Neural crest cell (in vitro differentiated cells): ENCODE measurements around the gene SKOR1. TPM values are rescaled to one million over a fixed set of nuclear protein-coding genes. Genes with fewer than 3 reads are reported as not detected.

Source experiments
- DNase-seq: peaks from one replicate; pipeline ENCODE4 v3.0.0; 2021; ENCODE audit warnings: low read depth, mixed read lengths, low spot score
- H3K27ac Mint-ChIP-seq: one replicate; pipeline ENCODE4 v1.8.0; 2021; ENCODE audit warnings: mild to moderate bottlenecking, mixed read lengths; ENCODE audit not compliant: unreplicated experiment
- H3K27me3 Mint-ChIP-seq: 2 replicates; pipeline ENCODE4 v1.8.0; 2021; ENCODE audit warnings: low read depth, mild to moderate bottlenecking, mixed read lengths
- H3K36me3 Mint-ChIP-seq: 2 replicates; pipeline ENCODE4 v1.8.0; 2021; ENCODE audit warnings: low read depth, mild to moderate bottlenecking, mixed read lengths
- H3K4me1 Mint-ChIP-seq: 2 replicates; pipeline ENCODE4 v1.8.0; 2021; ENCODE audit warnings: mixed read lengths
- H3K4me3 Mint-ChIP-seq: one replicate; pipeline ENCODE4 v1.8.0; 2021; ENCODE audit warnings: mild to moderate bottlenecking, mixed read lengths
- H3K9me3 Mint-ChIP-seq: 2 replicates; pipeline ENCODE4 v1.8.0; 2021; ENCODE audit warnings: mixed read lengths
- CTCF ChIP-seq: fragments of 200-600 bp; sonication (generic); conservative IDR thresholded peaks from 2 replicates; pipeline ENCODE4 v1.5.0; 2021; ENCODE audit warnings: antibody characterized with exemption, mild to moderate bottlenecking
- total RNA-seq: library from RNA; stranded (reverse); gene quantifications from 2 replicates; pipeline ENCODE4 v1.2.1, GENCODE V29; 2021

Gene SKOR1
- total RNA-seq, 1 donor from 2014 or later: 0.49 TPM

GRCh38 chr15:67805008-67805665, 20.2 kb upstream of the SKOR1 start:
- Mint-ChIP-seq H3K4me3 (no peak overlapping the region), H3K9me3 (no peaks in the 10 kb centered on the region), H3K27ac (no peak overlapping the region), H3K4me1 (peaks cover 26% of the 10 kb centered on the region), H3K36me3 (no peaks in the 10 kb centered on the region), H3K27me3 (no peaks in the 10 kb centered on the region)
- DNase-seq: no peak
- no peak for TF ChIP-seq CTCF

GRCh38 chr15:67805666-67806516, 19.4 kb upstream of the SKOR1 start:
- Mint-ChIP-seq H3K4me1 (peaks cover 26% of the 10 kb centered on the region), H3K4me3 (no peak overlapping the region), H3K27me3 (no peaks in the 10 kb centered on the region), H3K27ac (peak overlapping the region; percentile 71), H3K9me3 (no peaks in the 10 kb centered on the region), H3K36me3 (no peaks in the 10 kb centered on the region)
- no peak for DNase-seq
- TF ChIP-seq CTCF: no peak

- Mint-ChIP-seq H3K27ac (no peak overlapping the region), H3K9me3 (no peaks in the 10 kb centered on the region), H3K4me1 (peaks cover 26% of the 10 kb centered on the region), H3K4me3 (no peak overlapping the region), H3K27me3 (no peaks in the 10 kb centered on the region), H3K36me3 (no peaks in the 10 kb centered on the region)
- TF ChIP-seq CTCF: no peak
- no peak for DNase-seq
These were observed 18.8 kb upstream of the SKOR1 start for GRCh38 chr15:67806536-67806935.

GRCh38 chr15:67807141-67807540, 18.2 kb upstream of the SKOR1 start:
- H3K9me3 Mint-ChIP-seq: no peaks in the 10 kb centered on the region
- no peaks in the 10 kb centered on the region for H3K36me3 Mint-ChIP-seq
- no peak overlapping the region for H3K4me3 Mint-ChIP-seq
- peaks cover 28% of the 10 kb centered on the region for H3K4me1 Mint-ChIP-seq
- no peak for DNase-seq
- H3K27ac Mint-ChIP-seq: peak overlapping the region; percentile 95
- H3K27me3 Mint-ChIP-seq: peaks cover 2% of the 10 kb centered on the region
- no peak for TF ChIP-seq CTCF

GRCh38 chr15:67807836-67808235, 17.5 kb upstream of the SKOR1 start:
- peak overlapping the region; percentile 95 for H3K27ac Mint-ChIP-seq
- H3K4me3 Mint-ChIP-seq: no peak overlapping the region
- no peaks in the 10 kb centered on the region for H3K36me3 Mint-ChIP-seq
- H3K27me3 Mint-ChIP-seq: peaks cover 5% of the 10 kb centered on the region
- no peak for DNase-seq
- TF ChIP-seq CTCF: no peak
- H3K9me3 Mint-ChIP-seq: no peaks in the 10 kb centered on the region
- H3K4me1 Mint-ChIP-seq: peaks cover 34% of the 10 kb centered on the region
